ENCODE data around the gene RING1.
A peak's percentile ranks its signal among the peaks of the same experiment; 100 is the strongest.

Gene RING1

GRCh38 chr6:33165581-33166258 lies 42.6 kb upstream of the RING1 start:
- no peak for DNase-seq (ENCODE audit: insufficient read length, low spot score)
- TF ChIP-seq TAF1 (IDR thresholded peaks at IDR 0.05; ENCODE audit: low read depth, low read length) = no peak
- no peak for TF ChIP-seq SPI1 (IDR thresholded peaks at IDR 0.05; ENCODE audit: low read depth, low read length)
- TF ChIP-seq POLR2A (IDR thresholded peaks at IDR 0.05; ENCODE audit: low read depth, low read length) = no peak
- TF ChIP-seq POLR2AphosphoS5 (IDR thresholded peaks at IDR 0.05; ENCODE audit: low read depth, low read length) = no peak
- TF ChIP-seq PAX5 (IDR thresholded peaks at IDR 0.05; ENCODE audit: insufficient read depth, low read length, severe bottlenecking) = no peak
- TF ChIP-seq POU2F2 (IDR thresholded peaks at IDR 0.05; ENCODE audit: low read depth, low read length) = no peak
- FAIRE-seq = no peak

- no peak for DNase-seq (ENCODE audit: insufficient read length, low spot score)
- FAIRE-seq = no peak
- TF ChIP-seq POU2F2 (IDR thresholded peaks at IDR 0.05; ENCODE audit: low read depth, low read length) = no peak
- TF ChIP-seq PAX5 (IDR thresholded peaks at IDR 0.05; ENCODE audit: insufficient read depth, low read length, severe bottlenecking) = no peak
- TF ChIP-seq POLR2AphosphoS5 (IDR thresholded peaks at IDR 0.05; ENCODE audit: low read depth, low read length) = no peak
- no peak for TF ChIP-seq TAF1 (IDR thresholded peaks at IDR 0.05; ENCODE audit: low read depth, low read length)
- no peak for TF ChIP-seq SPI1 (IDR thresholded peaks at IDR 0.05; ENCODE audit: low read depth, low read length)
- TF ChIP-seq POLR2A (IDR thresholded peaks at IDR 0.05; ENCODE audit: low read depth, low read length) = no peak
Measured at GRCh38 chr6:33166363-33166762, 41.9 kb upstream of the RING1 start.

GRCh38 chr6:33166811-33167210 lies 41.5 kb upstream of the RING1 start:
- TF ChIP-seq SPI1 (IDR thresholded peaks at IDR 0.05; ENCODE audit: low read depth, low read length) = no peak
- no peak for TF ChIP-seq TAF1 (IDR thresholded peaks at IDR 0.05; ENCODE audit: low read depth, low read length)
- no peak for TF ChIP-seq POLR2A (IDR thresholded peaks at IDR 0.05; ENCODE audit: low read depth, low read length)
- TF ChIP-seq POU2F2 (IDR thresholded peaks at IDR 0.05; ENCODE audit: low read depth, low read length) = no peak
- no peak for TF ChIP-seq PAX5 (IDR thresholded peaks at IDR 0.05; ENCODE audit: insufficient read depth, low read length, severe bottlenecking)
- DNase-seq (ENCODE audit: insufficient read length, low spot score) (no peak), FAIRE-seq (no peak)

GRCh38 chr6:33167374-33168283 lies 40.7 kb upstream of the RING1 start:
- FAIRE-seq = no peak
- TF ChIP-seq TAF1 (IDR thresholded peaks at IDR 0.05; ENCODE audit: low read depth, low read length) (no peak), POU2F2 (IDR thresholded peaks at IDR 0.05; ENCODE audit: low read depth, low read length) (no peak), SPI1 (IDR thresholded peaks at IDR 0.05; ENCODE audit: low read depth, low read length) (no peak), PAX5 (IDR thresholded peaks at IDR 0.05; ENCODE audit: insufficient read depth, low read length, severe bottlenecking) (no peak), POLR2A (IDR thresholded peaks at IDR 0.05; ENCODE audit: low read depth, low read length) (no peak), POLR2AphosphoS5 (IDR thresholded peaks at IDR 0.05; ENCODE audit: low read depth, low read length) (no peak)
- no peak for DNase-seq (ENCODE audit: insufficient read length, low spot score)

GRCh38 chr6:33168284-33168601 lies 40.1 kb upstream of the RING1 start:
- FAIRE-seq = no peak

GRCh38 chr6:33168639-33169038 lies 39.7 kb upstream of the RING1 start:
- FAIRE-seq (no peak), DNase-seq (ENCODE audit: insufficient read length, low spot score) (no peak)
- TF ChIP-seq SPI1 (IDR thresholded peaks at IDR 0.05; ENCODE audit: low read depth, low read length) (no peak), PAX5 (IDR thresholded peaks at IDR 0.05; ENCODE audit: insufficient read depth, low read length, severe bottlenecking) (no peak), POU2F2 (IDR thresholded peaks at IDR 0.05; ENCODE audit: low read depth, low read length) (no peak), TAF1 (IDR thresholded peaks at IDR 0.05; ENCODE audit: low read depth, low read length) (no peak), POLR2AphosphoS5 (IDR thresholded peaks at IDR 0.05; ENCODE audit: low read depth, low read length) (no peak), POLR2A (IDR thresholded peaks at IDR 0.05; ENCODE audit: low read depth, low read length) (no peak)

More at GRCh38 chr6:33168284-33168601, 40.1 kb upstream of the RING1 start:
- DNase-seq (ENCODE audit: insufficient read length, low spot score) = no peak
- TF ChIP-seq TAF1 (IDR thresholded peaks at IDR 0.05; ENCODE audit: low read depth, low read length) (no peak), POLR2AphosphoS5 (IDR thresholded peaks at IDR 0.05; ENCODE audit: low read depth, low read length) (no peak), POLR2A (IDR thresholded peaks at IDR 0.05; ENCODE audit: low read depth, low read length) (no peak), SPI1 (IDR thresholded peaks at IDR 0.05; ENCODE audit: low read depth, low read length) (no peak), PAX5 (IDR thresholded peaks at IDR 0.05; ENCODE audit: insufficient read depth, low read length, severe bottlenecking) (no peak), POU2F2 (IDR thresholded peaks at IDR 0.05; ENCODE audit: low read depth, low read length) (no peak)

DNA sequence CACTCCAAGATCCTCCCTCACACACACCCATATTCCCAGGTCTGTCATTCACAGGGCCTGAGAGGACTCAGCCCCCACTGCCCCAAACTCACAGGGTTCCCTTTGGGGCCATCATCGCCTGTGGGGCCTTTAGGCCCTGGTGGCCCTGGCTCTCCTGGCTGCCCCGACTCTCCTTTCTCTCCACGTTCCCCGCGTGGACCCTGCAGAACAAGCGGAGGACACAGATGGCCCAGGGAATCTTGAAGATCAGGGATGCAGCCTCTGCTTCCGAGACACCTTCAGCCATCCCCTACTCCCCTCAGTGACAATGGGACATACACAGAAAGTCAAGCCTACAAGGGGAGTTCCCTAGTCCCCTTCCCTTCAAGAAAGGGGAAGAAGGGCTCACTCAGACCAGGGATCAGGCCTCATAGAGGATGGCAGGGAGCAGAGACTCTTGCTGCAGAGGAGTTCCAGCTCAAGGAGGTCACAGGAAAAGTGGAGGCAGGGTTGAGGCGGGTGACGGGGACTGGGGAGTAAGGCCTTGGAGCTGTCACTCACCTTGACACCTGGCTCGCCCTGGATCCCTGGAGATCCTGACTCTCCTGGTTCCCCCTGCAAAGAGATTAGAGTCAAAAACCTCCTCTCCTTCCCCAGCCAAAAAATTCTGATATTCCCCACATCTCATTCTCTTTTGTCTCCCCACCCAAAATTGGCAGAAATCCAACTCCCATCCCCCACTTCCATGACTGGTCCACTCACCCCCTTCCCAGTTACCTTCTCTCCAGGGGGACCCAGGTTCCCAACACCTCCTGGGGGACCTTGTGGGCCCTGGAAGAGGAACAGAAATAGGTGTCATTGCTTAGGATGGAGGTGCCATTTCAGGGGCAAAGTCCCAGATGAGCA lies 38.8 kb upstream of the RING1 start:
- TF ChIP-seq SPI1 (IDR thresholded peaks at IDR 0.05; ENCODE audit: low read depth, low read length) (no peak), TAF1 (IDR thresholded peaks at IDR 0.05; ENCODE audit: low read depth, low read length) (no peak), POU2F2 (IDR thresholded peaks at IDR 0.05; ENCODE audit: low read depth, low read length) (no peak), POLR2AphosphoS5 (IDR thresholded peaks at IDR 0.05; ENCODE audit: low read depth, low read length) (no peak), PAX5 (IDR thresholded peaks at IDR 0.05; ENCODE audit: insufficient read depth, low read length, severe bottlenecking) (no peak), POLR2A (IDR thresholded peaks at IDR 0.05; ENCODE audit: low read depth, low read length) (no peak)
- no peak for FAIRE-seq
- DNase-seq (ENCODE audit: insufficient read length, low spot score) = no peak

- FAIRE-seq (no peak), DNase-seq (ENCODE audit: insufficient read length, low spot score) (no peak)
- no peak for TF ChIP-seq POU2F2 (IDR thresholded peaks at IDR 0.05; ENCODE audit: low read depth, low read length)
- 0 out of 2 replicates have a peak, but pooled peaks have one; percentile 23 for TF ChIP-seq SPI1 (IDR thresholded peaks at IDR 0.05; ENCODE audit: low read depth, low read length)
- TF ChIP-seq POLR2A (IDR thresholded peaks at IDR 0.05; ENCODE audit: low read depth, low read length) = no peak
- no peak for TF ChIP-seq PAX5 (IDR thresholded peaks at IDR 0.05; ENCODE audit: insufficient read depth, low read length, severe bottlenecking)
- no peak for TF ChIP-seq POLR2AphosphoS5 (IDR thresholded peaks at IDR 0.05; ENCODE audit: low read depth, low read length)
Measured at GRCh38 chr6:33170176-33171015, 37.9 kb upstream of the RING1 start.

All from GM12891 (cell line).